Duodenal mucosa (tissue), 2 donors: ENCODE data around the gene CLEC14A.

ENCODE experiments used
- H3K27ac ChIP-seq: one replicate; pipeline ENCODE4 v1.7.0; 2013; ENCODE audit warnings: low read depth, low read length
- H3K27me3 ChIP-seq, 2 donors: one replicate each; pipeline ENCODE4 v1.7.0; 2013; ENCODE audit warnings: low read length in 2 of 2, control low read depth in 1 of 2; ENCODE audit not compliant: insufficient read depth in 2 of 2, control insufficient read depth in 1 of 2
- H3K36me3 ChIP-seq, 2 donors: one replicate each; pipeline ENCODE4 v1.7.0; 2013; ENCODE audit warnings: low read length in 2 of 2, control low read depth in 1 of 2; ENCODE audit not compliant: insufficient read depth in 2 of 2, control insufficient read depth in 1 of 2
- H3K4me1 ChIP-seq, 2 donors: one replicate each; pipeline ENCODE4 v1.7.0; 2013; ENCODE audit warnings: low read length in 2 of 2, control low read depth in 1 of 2; ENCODE audit not compliant: insufficient read depth in 2 of 2, control insufficient read depth in 1 of 2
- H3K4me3 ChIP-seq, 2 donors: one replicate each; pipeline ENCODE4 v1.7.0; 2013; ENCODE audit warnings: low read length in 2 of 2, low read depth in 1 of 2
- H3K9ac ChIP-seq, 2 donors: one replicate each; pipeline ENCODE4 v1.7.0; 2013; ENCODE audit warnings: low read length in 2 of 2, low read depth in 1 of 2
- H3K9me3 ChIP-seq, 2 donors: one replicate each; pipeline ENCODE4 v1.7.0; 2013; ENCODE audit warnings: low read length in 2 of 2, control low read depth in 1 of 2; ENCODE audit not compliant: control insufficient read depth in 1 of 2

CLEC14A gene

DNA sequence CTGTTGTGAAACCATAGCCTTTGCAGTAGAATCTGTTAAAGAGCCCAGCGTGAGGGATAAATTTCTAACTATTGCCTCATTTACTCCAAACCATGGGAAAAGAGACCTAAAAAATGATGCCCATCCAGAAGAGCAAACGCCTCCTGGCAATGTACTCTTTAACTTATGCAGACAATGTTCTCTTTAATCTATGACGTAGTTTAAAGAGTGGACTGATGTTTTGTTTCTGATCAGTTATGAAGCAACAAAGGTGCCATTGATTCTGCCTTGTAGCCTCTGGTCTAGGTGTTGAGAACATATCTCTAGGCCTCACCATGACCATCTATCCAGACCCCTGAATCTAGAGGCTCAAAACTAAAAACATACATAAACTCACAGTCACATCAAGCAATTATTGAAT is 34.8 kb downstream of the CLEC14A start:
- Histone ChIP-seq H3K9ac (no peak overlapping the region), H3K27ac (no peak overlapping the region), H3K4me3 (no peak overlapping the region)

DNA sequence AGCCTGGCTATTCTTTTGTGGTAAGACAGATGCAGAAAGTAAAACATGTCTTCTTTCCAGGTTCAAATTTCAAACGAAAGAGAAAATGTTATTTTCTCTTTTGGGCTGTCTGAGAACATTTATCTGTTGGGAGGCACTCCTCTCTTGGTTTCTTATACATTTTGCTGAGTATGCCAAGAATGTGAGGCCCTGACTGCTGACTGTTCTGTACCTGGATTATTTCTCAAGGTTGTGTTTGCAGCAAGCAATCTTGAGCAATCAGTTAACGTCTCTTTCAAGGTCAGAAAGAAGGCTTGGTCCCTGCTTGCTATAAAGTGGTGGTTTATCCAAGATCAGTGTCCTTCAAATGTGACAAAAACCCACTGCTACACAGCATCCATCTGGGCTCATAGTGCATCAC is 38.3 kb downstream of the CLEC14A start:
- H3K9ac ChIP-seq = no peak overlapping the region
- no peak overlapping the region for H3K27ac ChIP-seq
- H3K4me1 ChIP-seq = peaks cover 0 to 12% of the 10 kb centered on the region in 2 donors
- H3K36me3 ChIP-seq = no peaks in the 10 kb centered on the region
- H3K27me3 ChIP-seq = no peaks in the 10 kb centered on the region
- H3K4me3 ChIP-seq = no peak overlapping the region
- no peaks in the 10 kb centered on the region for H3K9me3 ChIP-seq

More for the DNA sequence above, 34.8 kb downstream of the CLEC14A start:
- Histone ChIP-seq H3K36me3 (no peaks in the 10 kb centered on the region), H3K4me1 (peaks cover 0 to 5% of the 10 kb centered on the region in 2 donors), H3K27me3 (no peaks in the 10 kb centered on the region), H3K9me3 (no peaks in the 10 kb centered on the region)

DNA sequence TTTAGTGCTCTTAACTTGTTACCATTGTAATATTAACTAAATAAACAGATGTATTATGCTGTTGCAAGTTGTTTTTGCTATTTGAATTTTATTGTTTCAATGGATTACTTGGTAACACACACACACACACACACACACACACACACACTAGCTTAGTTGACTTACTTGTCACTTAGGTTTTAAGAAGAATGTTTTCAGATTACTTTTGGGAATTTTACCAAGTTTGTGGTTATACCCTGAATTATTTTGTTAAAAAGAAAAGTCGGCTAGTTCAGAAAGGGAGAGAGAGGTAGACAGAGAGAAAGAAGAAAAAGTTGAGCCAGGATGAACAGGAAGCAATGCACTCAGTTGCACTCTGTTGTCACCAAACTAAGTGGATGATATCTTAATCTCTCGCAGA is 42.9 kb downstream of the CLEC14A start:
- no peak overlapping the region for H3K9ac ChIP-seq
- H3K9me3 ChIP-seq = no peaks in the 10 kb centered on the region
- H3K36me3 ChIP-seq = no peaks in the 10 kb centered on the region
- peaks cover 15 to 17% of the 10 kb centered on the region in 2 donors for H3K4me1 ChIP-seq
- H3K4me3 ChIP-seq = no peak overlapping the region
- H3K27me3 ChIP-seq = peaks cover 0 to 4% of the 10 kb centered on the region in 2 donors
- no peak overlapping the region for H3K27ac ChIP-seq

DNA sequence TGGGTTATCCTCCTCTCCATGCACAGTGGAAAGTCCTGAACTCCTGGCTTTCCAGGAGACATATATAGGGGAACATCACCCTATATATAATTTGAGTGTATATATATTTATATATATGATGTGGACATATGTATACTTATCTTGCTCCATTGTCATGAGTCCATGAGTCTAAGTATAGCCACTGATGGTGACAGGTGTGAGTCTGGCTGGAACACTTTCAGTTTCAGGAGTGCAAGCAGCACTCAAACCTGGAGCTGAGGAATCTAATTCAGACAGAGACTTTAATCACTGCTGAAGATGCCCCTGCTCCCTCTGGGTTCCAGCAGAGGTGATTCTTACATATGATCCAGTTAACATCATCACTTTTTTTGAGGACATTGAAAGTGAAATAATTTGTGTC is 43.8 kb downstream of the CLEC14A start:
- Histone ChIP-seq H3K4me3 (peak overlapping the region in 1 of 2 donors; percentile 69), H3K9ac (no peak overlapping the region), H3K4me1 (peaks cover 13 to 15% of the 10 kb centered on the region in 2 donors), H3K36me3 (no peaks in the 10 kb centered on the region), H3K27ac (no peak overlapping the region), H3K9me3 (no peaks in the 10 kb centered on the region), H3K27me3 (peaks cover 0 to 4% of the 10 kb centered on the region in 2 donors)

DNA sequence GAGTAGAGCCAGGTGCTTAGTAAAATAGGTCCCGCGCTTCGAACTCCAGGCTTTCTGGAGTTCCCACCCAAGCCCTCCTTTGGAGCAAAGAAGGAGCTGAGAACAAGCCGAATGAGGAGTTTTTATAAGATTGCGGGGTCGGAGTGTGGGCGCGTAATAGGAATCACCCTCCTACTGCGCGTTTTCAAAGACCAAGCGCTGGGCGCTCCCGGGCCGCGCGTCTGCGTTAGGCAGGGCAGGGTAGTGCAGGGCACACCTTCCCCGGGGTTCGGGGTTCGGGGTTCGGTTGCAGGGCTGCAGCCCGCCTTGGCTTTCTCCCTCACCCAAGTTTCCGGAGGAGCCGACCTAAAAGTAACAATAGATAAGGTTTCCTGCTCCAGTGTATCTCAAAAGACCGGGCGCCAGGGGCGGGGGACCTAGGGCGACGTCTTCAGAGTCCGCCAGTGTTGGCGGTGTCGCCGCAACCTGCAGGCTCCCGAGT is 44.6 kb downstream of the CLEC14A start:
- H3K9ac ChIP-seq = peak overlapping the region; percentile 20 to 44
- H3K27ac ChIP-seq = no peak overlapping the region
- H3K4me1 ChIP-seq = peaks cover 15 to 18% of the 10 kb centered on the region in 2 donors
- H3K9me3 ChIP-seq = no peaks in the 10 kb centered on the region
- H3K4me3 ChIP-seq = peak overlapping the region; percentile 69 to 85
- H3K27me3 ChIP-seq = peaks cover 0 to 4% of the 10 kb centered on the region in 2 donors
- H3K36me3 ChIP-seq = no peaks in the 10 kb centered on the region

DNA sequence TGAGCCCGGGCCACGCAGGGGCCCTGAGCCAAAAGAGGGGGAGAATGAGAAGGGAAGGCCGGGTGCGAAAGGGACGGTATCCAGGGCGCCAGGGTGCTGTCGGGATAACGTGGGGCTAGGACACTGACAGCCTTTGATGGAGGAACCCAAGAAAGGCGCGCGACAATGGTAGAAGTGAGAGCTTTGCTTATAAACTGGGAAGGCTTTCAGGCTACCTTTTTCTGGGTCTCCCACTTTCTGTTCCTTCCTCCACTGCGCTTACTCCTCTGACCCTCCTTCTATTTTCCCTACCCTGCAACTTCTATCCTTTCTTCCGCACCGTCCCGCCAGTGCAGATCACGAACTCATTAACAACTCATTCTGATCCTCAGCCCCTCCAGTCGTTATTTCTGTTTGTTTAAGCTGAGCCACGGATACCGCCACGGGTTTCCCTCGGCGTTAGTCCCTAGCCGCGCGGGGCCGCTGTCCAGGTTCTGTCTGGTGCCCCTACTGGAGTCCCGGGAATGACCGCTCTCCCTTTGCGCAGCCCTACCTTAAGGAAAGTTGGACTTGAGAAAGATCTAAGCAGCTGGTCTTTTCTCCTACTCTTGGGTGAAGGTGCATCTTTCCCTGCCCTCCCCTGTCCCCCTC is 45.2 kb downstream of the CLEC14A start:
- H3K27me3 ChIP-seq = peaks cover 0 to 4% of the 10 kb centered on the region in 2 donors

DNA sequence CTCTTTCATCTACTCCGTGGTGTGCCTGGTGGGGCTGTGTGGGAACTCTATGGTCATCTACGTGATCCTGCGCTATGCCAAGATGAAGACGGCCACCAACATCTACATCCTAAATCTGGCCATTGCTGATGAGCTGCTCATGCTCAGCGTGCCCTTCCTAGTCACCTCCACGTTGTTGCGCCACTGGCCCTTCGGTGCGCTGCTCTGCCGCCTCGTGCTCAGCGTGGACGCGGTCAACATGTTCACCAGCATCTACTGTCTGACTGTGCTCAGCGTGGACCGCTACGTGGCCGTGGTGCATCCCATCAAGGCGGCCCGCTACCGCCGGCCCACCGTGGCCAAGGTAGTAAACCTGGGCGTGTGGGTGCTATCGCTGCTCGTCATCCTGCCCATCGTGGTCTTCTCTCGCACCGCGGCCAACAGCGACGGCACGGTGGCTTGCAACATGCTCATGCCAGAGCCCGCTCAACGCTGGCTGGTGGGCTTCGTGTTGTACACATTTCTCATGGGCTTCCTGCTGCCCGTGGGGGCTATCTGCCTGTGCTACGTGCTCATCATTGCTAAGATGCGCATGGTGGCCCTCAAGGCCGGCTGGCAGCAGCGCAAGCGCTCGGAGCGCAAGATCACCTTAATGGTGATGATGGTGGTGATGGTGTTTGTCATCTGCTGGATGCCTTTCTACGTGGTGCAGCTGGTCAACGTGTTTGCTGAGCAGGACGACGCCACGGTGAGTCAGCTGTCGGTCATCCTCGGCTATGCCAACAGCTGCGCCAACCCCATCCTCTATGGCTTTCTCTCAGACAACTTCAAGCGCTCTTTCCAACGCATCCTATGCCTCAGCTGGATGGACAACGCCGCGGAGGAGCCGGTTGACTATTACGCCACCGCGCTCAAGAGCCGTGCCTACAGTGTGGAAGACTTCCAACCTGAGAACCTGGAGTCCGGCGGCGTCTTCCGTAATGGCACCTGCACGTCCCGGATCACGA is 46.0 kb downstream of the CLEC14A start:
- H3K9ac ChIP-seq = peak overlapping the region; percentile 64 to 85
- H3K9me3 ChIP-seq = no peaks in the 10 kb centered on the region
- peaks cover 0 to 4% of the 10 kb centered on the region in 2 donors for H3K27me3 ChIP-seq

More for the DNA sequence above, 45.2 kb downstream of the CLEC14A start:
- H3K36me3 ChIP-seq = no peaks in the 10 kb centered on the region
- peak overlapping the region; percentile 69 to 85 for H3K4me3 ChIP-seq
- peaks cover 15 to 18% of the 10 kb centered on the region in 2 donors for H3K4me1 ChIP-seq
- no peak overlapping the region for H3K27ac ChIP-seq
- H3K9me3 ChIP-seq = no peaks in the 10 kb centered on the region
- H3K9ac ChIP-seq = peak overlapping the region; percentile 44 to 85

DNA sequence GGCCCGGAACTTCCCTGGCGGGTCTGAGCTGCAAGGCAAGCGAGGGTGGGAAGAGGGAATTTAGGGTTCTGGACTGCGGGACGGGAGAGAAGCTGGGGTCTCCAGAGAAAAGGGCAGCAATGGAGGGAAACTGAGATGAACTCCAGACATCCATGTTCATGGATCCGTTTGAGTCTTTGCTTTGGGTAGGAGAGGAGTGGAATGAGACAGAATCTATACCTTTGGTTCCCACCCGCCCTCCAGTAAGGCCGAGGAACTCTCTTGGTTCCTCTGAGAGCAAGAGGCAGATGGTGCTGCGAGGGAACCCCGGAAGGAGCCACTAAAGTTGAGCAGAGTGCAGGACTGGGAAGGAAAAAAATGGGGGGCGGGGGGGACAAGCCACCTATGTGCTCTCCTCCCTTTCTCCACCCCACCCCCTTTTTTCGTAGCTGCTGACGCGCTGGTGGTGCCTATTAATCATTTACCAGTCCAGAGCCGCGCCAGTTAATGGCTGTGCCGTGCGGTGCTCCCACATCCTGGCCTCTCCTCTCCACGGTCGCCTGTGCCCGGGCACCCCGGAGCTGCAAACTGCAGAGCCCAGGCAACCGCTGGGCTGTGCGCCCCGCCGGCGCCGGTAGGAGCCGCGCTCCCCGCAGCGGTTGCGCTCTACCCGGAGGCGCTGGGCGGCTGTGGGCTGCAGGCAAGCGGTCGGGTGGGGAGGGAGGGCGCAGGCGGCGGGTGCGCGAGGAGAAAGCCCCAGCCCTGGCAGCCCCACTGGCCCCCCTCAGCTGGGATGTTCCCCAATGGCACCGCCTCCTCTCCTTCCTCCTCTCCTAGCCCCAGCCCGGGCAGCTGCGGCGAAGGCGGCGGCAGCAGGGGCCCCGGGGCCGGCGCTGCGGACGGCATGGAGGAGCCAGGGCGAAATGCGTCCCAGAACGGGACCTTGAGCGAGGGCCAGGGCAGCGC is 47.0 kb downstream of the CLEC14A start:
- H3K27ac ChIP-seq = peak overlapping the region; percentile 87

More for the DNA sequence above, 46.0 kb downstream of the CLEC14A start:
- Histone ChIP-seq H3K27ac (peak overlapping the region; percentile 41), H3K4me3 (peak overlapping the region; percentile 69 to 85), H3K36me3 (no peaks in the 10 kb centered on the region), H3K4me1 (peaks cover 15 to 18% of the 10 kb centered on the region in 2 donors)

More for the DNA sequence above, 47.0 kb downstream of the CLEC14A start:
- peaks cover 12 to 15% of the 10 kb centered on the region in 2 donors for H3K4me1 ChIP-seq
- H3K36me3 ChIP-seq = no peaks in the 10 kb centered on the region
- peak overlapping the region; percentile 85 to 87 for H3K9ac ChIP-seq
- H3K4me3 ChIP-seq = peak overlapping the region; percentile 69 to 85
- H3K9me3 ChIP-seq = no peaks in the 10 kb centered on the region
- H3K27me3 ChIP-seq = peaks cover 0 to 4% of the 10 kb centered on the region in 2 donors
